Suprapubic skin (tissue), 4 donors: ENCODE results near the gene KRTAP4-4.
"Not testable (repeated sequence)": the region's sequence is repeated elsewhere in the genome, so short reads cannot be mapped to it uniquely, and the experiment has no call there.

Experiments
- CTCF ChIP-seq, 2 donors: fragments of 200-600 bp in 1 of 2; fragments of 450-650 bp in 1 of 2; sonication (generic) in 1 of 2; IDR thresholded peaks; one replicate each; pipeline ENCODE4 v1.5.1; 2016 to 2019; ENCODE audit warnings: antibody characterized with exemption in 2 of 2, mild to moderate bottlenecking in 1 of 2, moderate library complexity in 1 of 2
- POLR2A ChIP-seq, 2 donors: fragments of 450-650 bp; IDR thresholded peaks; one replicate each; pipeline ENCODE4 v1.6.1; 2017; ENCODE audit warnings: antibody characterized with exemption in 2 of 2, mild to moderate bottlenecking in 2 of 2, moderate library complexity in 2 of 2
- POLR2AphosphoS5 ChIP-seq, 3 donors: sonication (generic); formaldehyde crosslinking; IDR thresholded peaks; one replicate each; pipeline ENCODE4 v1.6.1; 2017; ENCODE audit warnings: antibody characterized with exemption in 3 of 3

DNA sequence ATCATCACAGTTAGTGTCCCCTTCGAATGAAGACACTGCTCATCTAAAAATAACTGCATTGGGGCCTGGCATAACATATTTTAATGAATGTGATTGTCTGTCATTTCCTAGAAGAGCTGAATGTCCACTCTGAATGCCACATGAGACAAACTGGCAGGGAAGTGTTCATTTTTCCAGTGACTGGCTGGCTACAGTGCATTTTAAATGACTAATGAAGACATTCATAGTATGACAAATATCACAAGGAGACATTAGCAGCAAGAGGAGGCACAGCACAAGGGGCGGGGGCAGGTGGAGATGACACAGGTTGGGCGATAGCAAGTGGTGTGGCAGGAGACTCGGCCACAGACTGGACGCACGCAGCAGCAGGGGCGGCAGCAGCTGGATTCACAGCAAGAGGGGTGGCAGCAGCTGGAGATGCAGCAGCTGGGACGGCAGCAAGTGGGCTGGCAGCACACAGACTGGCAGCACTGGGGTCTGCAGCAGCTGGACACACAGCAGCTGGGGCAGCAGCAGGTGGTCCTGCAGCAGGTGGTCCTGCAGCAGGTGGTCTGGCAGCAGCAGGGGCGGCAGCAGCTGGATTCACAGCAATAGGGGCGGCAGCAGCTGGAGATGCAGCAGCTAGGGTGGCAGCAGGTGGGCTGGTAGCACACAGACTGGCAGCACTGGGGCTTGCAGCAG is 11.4 kb downstream of the KRTAP4-4 start:
- TF ChIP-seq CTCF, POLR2A, POLR2AphosphoS5 (IDR thresholded peaks at IDR 0.05): not testable (repeated sequence)
